Nucleus accumbens (tissue), 56 donors: ENCODE data around the gene POLD1.
A peak's percentile ranks its signal among the peaks of the same experiment; 100 is the strongest.

Source experiments
- DNase-seq, 56 donors: peaks; one replicate each; lab custom pipeline; 2025; lab: John Stamatoyannopoulos, UW

Gene POLD1

GRCh38 chr19:50416034-50416977 is 32.2 kb downstream of the POLD1 start:
- DNase-seq = no peak

GRCh38 chr19:50417111-50418081 is 33.2 kb downstream of the POLD1 start:
- no peak for DNase-seq

GRCh38 chr19:50418176-50419021 is 34.3 kb downstream of the POLD1 start, which contains the start of gene SPIB:
Gene SPIB, plus strand, starts transcription at chr19:50418938. Its CDS starts 25 bp downstream, at chr19:50418963.
- DNase-seq = peak in 1 of 56 donors; percentile 3

GRCh38 chr19:50419022-50419579 is 35.0 kb downstream of the POLD1 start:
- DNase-seq = no peak

GRCh38 chr19:50419580-50420035 is 35.5 kb downstream of the POLD1 start:
- no peak for DNase-seq

- no peak for DNase-seq
These were observed 36.0 kb downstream of the POLD1 start for GRCh38 chr19:50420127-50420526.

- no peak for DNase-seq
These were observed 36.7 kb downstream of the POLD1 start for GRCh38 chr19:50420808-50421207.

GRCh38 chr19:50422397-50423278 is 38.5 kb downstream of the POLD1 start:
- no peak for DNase-seq

GRCh38 chr19:50423279-50424113 is 39.3 kb downstream of the POLD1 start:
- no peak for DNase-seq

GRCh38 chr19:50425581-50425980 is 41.4 kb downstream of the POLD1 start:
- DNase-seq = no peak

- DNase-seq = no peak
These were observed 43.3 kb downstream of the POLD1 start for GRCh38 chr19:50427318-50427925.

GRCh38 chr19:50427997-50428425 is 43.9 kb downstream of the POLD1 start:
- peak in 55 of 56 donors; percentile 3 to 87 (median 61) for DNase-seq

- no peak for DNase-seq
These were observed 44.8 kb downstream of the POLD1 start for GRCh38 chr19:50428772-50429463.

- no peak for DNase-seq
These were observed 46.8 kb downstream of the POLD1 start for GRCh38 chr19:50430888-50431342.

GRCh38 chr19:50431343-50432220 is 47.4 kb downstream of the POLD1 start:
- peak in 55 of 56 donors; percentile 21 to 90 (median 66) for DNase-seq
